ENCODE data around the gene NCR2. TPM values are rescaled to one million over a fixed set of nuclear protein-coding genes. Genes with fewer than 3 reads are reported as not detected.

Gene NCR2
- total RNA-seq, 4 donors from 2014 or later = not detected

- 59 to 75% methylated on average over 3 of the region's 8 CpGs for WGBS, 2 donors (ENCODE audit: low coverage in 1 of 2)
- no peak for ATAC-seq
- H3K9me3 ChIP-seq = no peaks in the 10 kb centered on the region
- H3K4me1 ChIP-seq = no peaks in the 10 kb centered on the region
- H3K27ac ChIP-seq = no peak overlapping the region
- H3K27me3 ChIP-seq = peaks cover 70% of the 10 kb centered on the region
- no peak overlapping the region for H3K4me3 ChIP-seq
- TF ChIP-seq POLR2A (IDR thresholded peaks at IDR 0.05) = no peak
- TF ChIP-seq CTCF (IDR thresholded peaks at IDR 0.05) = no peak
- no peak for TF ChIP-seq POLR2AphosphoS5 (IDR thresholded peaks at IDR 0.05)
- no peak for TF ChIP-seq EP300 (IDR thresholded peaks at IDR 0.05)
- H3K36me3 ChIP-seq = no peaks in the 10 kb centered on the region
Measured at GRCh38 chr6:41332241-41332640, 3.2 kb upstream of the NCR2 start.

GRCh38 chr6:41332842-41333736, 2.3 kb upstream of the NCR2 start:
- 80% methylated on average over 1 of the region's 4 CpGs; no CpG with 5 or more reads in 1 of the 2 donors for WGBS, 2 donors (ENCODE audit: low coverage in 1 of 2)
- peaks cover 62% of the 10 kb centered on the region for H3K27me3 ChIP-seq
- H3K4me1 ChIP-seq = no peaks in the 10 kb centered on the region
- no peak for TF ChIP-seq POLR2AphosphoS5 (IDR thresholded peaks at IDR 0.05)
- no peak for TF ChIP-seq POLR2A (IDR thresholded peaks at IDR 0.05)
- no peak for TF ChIP-seq CTCF (IDR thresholded peaks at IDR 0.05)
- no peak for TF ChIP-seq EP300 (IDR thresholded peaks at IDR 0.05)
- H3K9me3 ChIP-seq = no peaks in the 10 kb centered on the region
- H3K36me3 ChIP-seq = no peaks in the 10 kb centered on the region
- no peak overlapping the region for H3K4me3 ChIP-seq
- H3K27ac ChIP-seq = no peak overlapping the region
- no peak for ATAC-seq

- Histone ChIP-seq H3K36me3 (no peaks in the 10 kb centered on the region), H3K4me3 (no peak overlapping the region), H3K9me3 (no peaks in the 10 kb centered on the region), H3K27me3 (peaks cover 52% of the 10 kb centered on the region), H3K4me1 (no peaks in the 10 kb centered on the region), H3K27ac (no peak overlapping the region)
- 44 to 56% methylated on average over 9 to 11 of the region's 11 CpGs for WGBS, 2 donors (ENCODE audit: low coverage in 1 of 2)
- ATAC-seq = no peak
- TF ChIP-seq EP300 (IDR thresholded peaks at IDR 0.05) = no peak
- no peak for TF ChIP-seq POLR2A (IDR thresholded peaks at IDR 0.05)
- no peak for TF ChIP-seq CTCF (IDR thresholded peaks at IDR 0.05)
- TF ChIP-seq POLR2AphosphoS5 (IDR thresholded peaks at IDR 0.05) = no peak
Measured at GRCh38 chr6:41334482-41335040, 847 bp upstream of the NCR2 start.

GRCh38 chr6:41335943-41336342, 535 bp downstream of the NCR2 start:
- WGBS, 2 donors (ENCODE audit: low coverage in 1 of 2) = 40 to 90% methylated on average over 1 to 3 of the region's 11 CpGs
- no peak for ATAC-seq
- TF ChIP-seq POLR2A (IDR thresholded peaks at IDR 0.05) (no peak), EP300 (IDR thresholded peaks at IDR 0.05) (no peak), POLR2AphosphoS5 (IDR thresholded peaks at IDR 0.05) (no peak), CTCF (IDR thresholded peaks at IDR 0.05) (no peak)
- H3K27ac ChIP-seq = no peak overlapping the region
- no peaks in the 10 kb centered on the region for H3K4me1 ChIP-seq
- H3K4me3 ChIP-seq = no peak overlapping the region
- peaks cover 52% of the 10 kb centered on the region for H3K27me3 ChIP-seq
- no peaks in the 10 kb centered on the region for H3K36me3 ChIP-seq
- no peaks in the 10 kb centered on the region for H3K9me3 ChIP-seq

Data from gastroesophageal sphincter (tissue), 4 donors.